T1000 (cell line): ENCODE measurements around the gene RTTN.
"Not testable (repeated sequence)": the region's sequence is repeated elsewhere in the genome, so short reads cannot be mapped to it uniquely, and the experiment has no call there.

Experiments used
- DNase-seq: peaks from one replicate; lab custom pipeline; 2025; ENCODE audit warnings: mixed read lengths; lab: John Stamatoyannopoulos, UW

The RTTN gene

GRCh38 chr18:70205421-70206397 is at the start of gene RTTN:
Gene RTTN, minus strand, starts transcription at chr18:70205687. Its CDS starts 29 bp downstream, at chr18:70205658.
- DNase-seq, result peak; percentile 86

GRCh38 chr18:70250781-70251180 is 45.3 kb upstream of the RTTN start:
- DNase-seq, result no peak

- not testable (repeated sequence) for DNase-seq
Measured at GRCh38 chr18:70249861-70250260, 44.4 kb upstream of the RTTN start.

- DNase-seq, result no peak
Measured at GRCh38 chr18:70249118-70249517, 43.6 kb upstream of the RTTN start.

- no peak for DNase-seq
Measured at GRCh38 chr18:70246061-70246466, 40.6 kb upstream of the RTTN start.

GRCh38 chr18:70243131-70243929 is 37.8 kb upstream of the RTTN start:
- DNase-seq, result no peak

- not testable (repeated sequence) for DNase-seq
Measured at GRCh38 chr18:70236921-70237320, 31.4 kb upstream of the RTTN start.

- DNase-seq, result no peak
Measured at GRCh38 chr18:70235478-70235877, 30.0 kb upstream of the RTTN start.

- DNase-seq, result no peak
Measured at GRCh38 chr18:70234667-70235459, 29.4 kb upstream of the RTTN start.

- DNase-seq, result no peak
Measured at GRCh38 chr18:70233974-70234373, 28.5 kb upstream of the RTTN start.

- no peak for DNase-seq
Measured at GRCh38 chr18:70232261-70232660, 26.8 kb upstream of the RTTN start.

GRCh38 chr18:70229639-70230038 is 24.2 kb upstream of the RTTN start:
- DNase-seq, result no peak

- DNase-seq, result no peak
Measured at GRCh38 chr18:70228536-70228935, 23.0 kb upstream of the RTTN start.

- DNase-seq, result no peak
Measured at GRCh38 chr18:70227438-70227837, 22.0 kb upstream of the RTTN start.

GRCh38 chr18:70221915-70222278 is 16.4 kb upstream of the RTTN start:
- DNase-seq, result no peak

- DNase-seq, result no peak
Measured at GRCh38 chr18:70221156-70221914, 15.8 kb upstream of the RTTN start.

GRCh38 chr18:70220628-70221027 is 15.1 kb upstream of the RTTN start:
- DNase-seq, result no peak

- no peak for DNase-seq
Measured at GRCh38 chr18:70219688-70220087, 14.2 kb upstream of the RTTN start.

GRCh38 chr18:70216788-70217187 is 11.3 kb upstream of the RTTN start:
- DNase-seq, result no peak

- DNase-seq, result no peak
Measured at GRCh38 chr18:70207181-70207580, 1.7 kb upstream of the RTTN start.

- DNase-seq, result no peak
Measured at GRCh38 chr18:70200286-70200685, 5.2 kb downstream of the RTTN start.
